ENCODE results near the gene WWOX.
A peak's percentile ranks its signal among the peaks of the same experiment; 100 is the strongest.

WWOX gene

GRCh38 chr16:79163691-79164387 lies 1064.4 kb downstream of the WWOX start:
- H3K36me3 ChIP-seq (ENCODE audit: control insufficient read depth, insufficient read depth, low read length) = no peaks in the 10 kb centered on the region
- H3K9me3 ChIP-seq (ENCODE audit: control insufficient read depth, low read length) = no peaks in the 10 kb centered on the region
- no peaks in the 10 kb centered on the region for H3K27me3 ChIP-seq (replicated peaks; ENCODE audit: control insufficient read depth, insufficient read depth, low read length, poor library complexity, severe bottlenecking)
- peak overlapping the region; percentile 36 for H3K4me3 ChIP-seq (ENCODE audit: insufficient read depth, low read depth, low read length, poor library complexity, severe bottlenecking)
- no peaks in the 10 kb centered on the region for H3K4me1 ChIP-seq (ENCODE audit: control insufficient read depth, insufficient read depth, low read length, poor library complexity, severe bottlenecking)
- DNase-seq = no peak
- no peak overlapping the region for H3K27ac ChIP-seq (ENCODE audit: insufficient read depth, low read length, poor library complexity, severe bottlenecking)

- DNase-seq = no peak
- Histone ChIP-seq H3K4me1 (ENCODE audit: control insufficient read depth, insufficient read depth, low read length, poor library complexity, severe bottlenecking) (no peaks in the 10 kb centered on the region), H3K27me3 (replicated peaks; ENCODE audit: control insufficient read depth, insufficient read depth, low read length, poor library complexity, severe bottlenecking) (no peaks in the 10 kb centered on the region), H3K9me3 (ENCODE audit: control insufficient read depth, low read length) (no peaks in the 10 kb centered on the region), H3K27ac (ENCODE audit: insufficient read depth, low read length, poor library complexity, severe bottlenecking) (no peak overlapping the region), H3K36me3 (ENCODE audit: control insufficient read depth, insufficient read depth, low read length) (no peaks in the 10 kb centered on the region), H3K4me3 (ENCODE audit: insufficient read depth, low read depth, low read length, poor library complexity, severe bottlenecking) (no peak overlapping the region)
These were observed 1065.0 kb downstream of the WWOX start for GRCh38 chr16:79164388-79164995.

GRCh38 chr16:79165079-79165478 lies 1065.6 kb downstream of the WWOX start:
- H3K36me3 ChIP-seq (ENCODE audit: control insufficient read depth, insufficient read depth, low read length) = no peaks in the 10 kb centered on the region
- no peaks in the 10 kb centered on the region for H3K27me3 ChIP-seq (replicated peaks; ENCODE audit: control insufficient read depth, insufficient read depth, low read length, poor library complexity, severe bottlenecking)
- no peak for DNase-seq
- H3K4me3 ChIP-seq (ENCODE audit: insufficient read depth, low read depth, low read length, poor library complexity, severe bottlenecking) = no peak overlapping the region
- no peaks in the 10 kb centered on the region for H3K9me3 ChIP-seq (ENCODE audit: control insufficient read depth, low read length)
- H3K27ac ChIP-seq (ENCODE audit: insufficient read depth, low read length, poor library complexity, severe bottlenecking) = no peak overlapping the region
- H3K4me1 ChIP-seq (ENCODE audit: control insufficient read depth, insufficient read depth, low read length, poor library complexity, severe bottlenecking) = no peaks in the 10 kb centered on the region

GRCh38 chr16:79165506-79165905 lies 1066.1 kb downstream of the WWOX start:
- no peaks in the 10 kb centered on the region for H3K4me1 ChIP-seq (ENCODE audit: control insufficient read depth, insufficient read depth, low read length, poor library complexity, severe bottlenecking)
- H3K36me3 ChIP-seq (ENCODE audit: control insufficient read depth, insufficient read depth, low read length) = no peaks in the 10 kb centered on the region
- H3K27ac ChIP-seq (ENCODE audit: insufficient read depth, low read length, poor library complexity, severe bottlenecking) = no peak overlapping the region
- H3K9me3 ChIP-seq (ENCODE audit: control insufficient read depth, low read length) = no peaks in the 10 kb centered on the region
- DNase-seq = no peak
- no peaks in the 10 kb centered on the region for H3K27me3 ChIP-seq (replicated peaks; ENCODE audit: control insufficient read depth, insufficient read depth, low read length, poor library complexity, severe bottlenecking)
- H3K4me3 ChIP-seq (ENCODE audit: insufficient read depth, low read depth, low read length, poor library complexity, severe bottlenecking) = no peak overlapping the region

- Histone ChIP-seq H3K27me3 (replicated peaks; ENCODE audit: control insufficient read depth, insufficient read depth, low read length, poor library complexity, severe bottlenecking) (no peaks in the 10 kb centered on the region), H3K9me3 (ENCODE audit: control insufficient read depth, low read length) (no peaks in the 10 kb centered on the region), H3K27ac (ENCODE audit: insufficient read depth, low read length, poor library complexity, severe bottlenecking) (no peak overlapping the region), H3K36me3 (ENCODE audit: control insufficient read depth, insufficient read depth, low read length) (no peaks in the 10 kb centered on the region), H3K4me1 (ENCODE audit: control insufficient read depth, insufficient read depth, low read length, poor library complexity, severe bottlenecking) (no peaks in the 10 kb centered on the region), H3K4me3 (ENCODE audit: insufficient read depth, low read depth, low read length, poor library complexity, severe bottlenecking) (no peak overlapping the region)
- DNase-seq = no peak
These were observed 1068.4 kb downstream of the WWOX start for GRCh38 chr16:79167893-79168292.

- no peaks in the 10 kb centered on the region for H3K9me3 ChIP-seq (ENCODE audit: control insufficient read depth, low read length)
- no peaks in the 10 kb centered on the region for H3K4me1 ChIP-seq (ENCODE audit: control insufficient read depth, insufficient read depth, low read length, poor library complexity, severe bottlenecking)
- no peaks in the 10 kb centered on the region for H3K36me3 ChIP-seq (ENCODE audit: control insufficient read depth, insufficient read depth, low read length)
- H3K27ac ChIP-seq (ENCODE audit: insufficient read depth, low read length, poor library complexity, severe bottlenecking) = no peak overlapping the region
- no peak overlapping the region for H3K4me3 ChIP-seq (ENCODE audit: insufficient read depth, low read depth, low read length, poor library complexity, severe bottlenecking)
- DNase-seq = no peak
- no peaks in the 10 kb centered on the region for H3K27me3 ChIP-seq (replicated peaks; ENCODE audit: control insufficient read depth, insufficient read depth, low read length, poor library complexity, severe bottlenecking)
These were observed 1068.9 kb downstream of the WWOX start for GRCh38 chr16:79168321-79168720.

GRCh38 chr16:79169239-79169638 lies 1069.8 kb downstream of the WWOX start:
- H3K36me3 ChIP-seq (ENCODE audit: control insufficient read depth, insufficient read depth, low read length) = no peaks in the 10 kb centered on the region
- DNase-seq = no peak
- H3K27me3 ChIP-seq (replicated peaks; ENCODE audit: control insufficient read depth, insufficient read depth, low read length, poor library complexity, severe bottlenecking) = no peaks in the 10 kb centered on the region
- no peaks in the 10 kb centered on the region for H3K4me1 ChIP-seq (ENCODE audit: control insufficient read depth, insufficient read depth, low read length, poor library complexity, severe bottlenecking)
- H3K9me3 ChIP-seq (ENCODE audit: control insufficient read depth, low read length) = no peaks in the 10 kb centered on the region
- H3K4me3 ChIP-seq (ENCODE audit: insufficient read depth, low read depth, low read length, poor library complexity, severe bottlenecking) = no peak overlapping the region
- no peak overlapping the region for H3K27ac ChIP-seq (ENCODE audit: insufficient read depth, low read length, poor library complexity, severe bottlenecking)

GRCh38 chr16:79170555-79171246 lies 1071.2 kb downstream of the WWOX start:
- DNase-seq = no peak
- Histone ChIP-seq H3K9me3 (ENCODE audit: control insufficient read depth, low read length) (no peaks in the 10 kb centered on the region), H3K36me3 (ENCODE audit: control insufficient read depth, insufficient read depth, low read length) (no peaks in the 10 kb centered on the region), H3K27me3 (replicated peaks; ENCODE audit: control insufficient read depth, insufficient read depth, low read length, poor library complexity, severe bottlenecking) (no peaks in the 10 kb centered on the region), H3K27ac (ENCODE audit: insufficient read depth, low read length, poor library complexity, severe bottlenecking) (no peak overlapping the region), H3K4me3 (ENCODE audit: insufficient read depth, low read depth, low read length, poor library complexity, severe bottlenecking) (no peak overlapping the region), H3K4me1 (ENCODE audit: control insufficient read depth, insufficient read depth, low read length, poor library complexity, severe bottlenecking) (no peaks in the 10 kb centered on the region)

- Histone ChIP-seq H3K4me3 (ENCODE audit: insufficient read depth, low read depth, low read length, poor library complexity, severe bottlenecking) (no peak overlapping the region), H3K36me3 (ENCODE audit: control insufficient read depth, insufficient read depth, low read length) (no peaks in the 10 kb centered on the region), H3K9me3 (ENCODE audit: control insufficient read depth, low read length) (no peaks in the 10 kb centered on the region), H3K27ac (ENCODE audit: insufficient read depth, low read length, poor library complexity, severe bottlenecking) (no peak overlapping the region), H3K4me1 (ENCODE audit: control insufficient read depth, insufficient read depth, low read length, poor library complexity, severe bottlenecking) (no peaks in the 10 kb centered on the region), H3K27me3 (replicated peaks; ENCODE audit: control insufficient read depth, insufficient read depth, low read length, poor library complexity, severe bottlenecking) (no peaks in the 10 kb centered on the region)
- no peak for DNase-seq
These were observed 1072.0 kb downstream of the WWOX start for GRCh38 chr16:79171504-79171903.
